NCI-H1694 treated with DMSO at 0.1 percent for 48 hours (cell line): ENCODE results near the gene RGS5.

Experiments
- DNase-seq: peaks from one replicate; lab custom pipeline; 2025; lab: John Stamatoyannopoulos, UW

The RGS5 gene

DNA sequence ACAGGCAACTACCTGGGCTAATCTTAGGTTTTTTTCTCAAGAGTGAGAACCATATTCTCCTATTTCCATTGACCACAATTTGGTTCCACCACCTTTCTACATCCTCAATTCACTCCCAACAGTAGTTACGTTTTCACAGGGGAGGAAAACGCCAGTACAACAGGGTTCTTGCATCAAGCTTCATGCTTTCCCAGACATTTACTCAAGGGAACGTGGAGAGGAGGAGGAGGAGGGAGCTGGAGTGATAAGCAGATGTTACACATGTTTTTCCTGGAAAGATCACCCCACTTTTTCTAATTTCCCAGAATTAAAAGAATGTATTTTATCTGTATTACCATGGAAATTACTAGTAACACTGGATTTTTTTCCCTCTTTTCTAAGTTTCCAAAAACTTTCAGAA lies 58.3 kb downstream of the RGS5 start:
- no peak for DNase-seq

DNA sequence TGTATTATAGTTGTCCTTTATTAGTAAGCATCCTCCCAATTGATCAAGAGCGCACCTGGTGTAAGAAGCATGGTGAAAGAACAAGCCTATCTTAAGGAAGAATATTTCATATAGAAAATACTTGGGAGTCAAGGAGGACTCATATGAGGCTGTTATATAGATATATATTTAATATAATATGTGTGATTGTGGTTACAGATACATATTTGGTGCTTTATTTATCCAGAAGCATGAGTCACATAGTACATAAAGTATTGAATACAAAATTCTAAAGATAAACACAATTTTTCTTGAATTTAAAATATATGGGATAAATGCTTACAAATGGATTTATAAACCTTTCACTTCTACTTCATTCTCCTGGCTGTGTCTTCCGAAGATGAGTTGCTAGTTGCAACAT lies 60.6 kb downstream of the RGS5 start:
- DNase-seq: no peak

DNA sequence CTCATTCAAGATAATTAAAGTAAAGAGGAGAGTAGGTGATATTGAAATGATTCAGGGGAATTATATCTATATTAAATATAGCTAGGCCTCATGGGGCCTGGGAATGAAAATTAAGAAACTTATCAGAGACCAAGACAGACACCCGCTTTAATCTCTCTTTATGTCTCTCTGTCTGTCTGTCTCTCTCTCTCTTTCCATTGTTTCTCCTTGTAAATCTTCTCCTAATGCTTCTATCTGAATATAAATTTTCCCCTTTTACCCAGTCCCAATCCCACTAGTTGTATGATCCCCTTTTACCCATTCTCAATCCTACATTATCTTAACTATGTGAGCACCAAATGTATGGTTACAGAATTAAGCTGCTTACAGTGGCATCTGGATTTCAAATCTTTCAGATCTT lies 61.2 kb downstream of the RGS5 start:
- DNase-seq: no peak

DNA sequence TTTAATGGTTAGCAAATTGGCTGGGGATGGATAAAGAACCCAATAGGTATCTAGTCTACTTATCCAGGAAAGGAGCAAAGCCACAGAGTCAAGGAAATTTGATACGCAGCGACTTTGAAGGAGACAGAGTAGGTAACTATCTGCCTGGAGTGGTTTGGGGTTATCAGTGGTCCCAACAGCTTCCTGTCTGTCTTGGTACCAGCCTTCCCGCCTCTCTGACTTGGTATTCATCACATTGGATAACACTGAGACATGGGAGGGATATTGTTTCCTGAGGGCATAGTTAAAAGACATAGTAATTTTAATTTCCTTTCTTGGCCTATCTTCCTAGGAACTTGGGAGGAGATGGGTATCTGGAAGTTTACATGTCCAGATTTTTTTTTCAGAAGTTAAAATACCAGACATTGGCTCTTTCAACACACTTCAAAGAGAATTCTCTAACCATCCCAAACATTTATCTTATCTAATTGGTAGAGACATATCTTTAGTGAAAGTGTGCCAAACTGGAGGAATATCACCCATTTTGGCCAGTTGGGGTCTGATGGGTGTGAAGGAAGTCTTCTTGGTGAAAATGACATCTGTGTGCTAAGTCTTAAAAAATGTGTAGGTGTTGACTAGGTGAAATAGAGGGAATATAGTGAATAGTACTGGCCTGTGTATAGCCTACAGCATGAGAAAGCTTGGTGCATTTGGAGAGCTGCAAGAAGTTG lies 65.0 kb downstream of the RGS5 start:
- no peak for DNase-seq

DNA sequence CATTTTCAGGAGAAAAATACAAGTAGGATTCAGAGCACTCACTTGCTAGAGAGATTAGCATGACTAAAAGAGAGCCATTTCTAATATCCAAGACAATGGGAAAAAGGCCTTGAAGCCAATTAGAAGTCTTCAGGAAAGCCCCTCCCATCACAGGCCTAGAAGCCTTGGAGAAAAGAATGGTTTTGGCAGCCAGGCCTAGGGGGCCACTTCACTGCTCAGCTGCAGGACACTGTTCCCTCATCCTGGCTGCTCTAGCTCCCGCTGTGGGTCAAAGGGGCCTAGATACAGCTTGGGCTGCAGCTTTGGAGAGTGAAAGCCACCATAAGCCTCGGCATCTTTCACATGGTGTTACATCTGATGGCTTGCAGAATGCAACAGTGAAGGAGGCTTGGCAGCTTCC lies 70.7 kb downstream of the RGS5 start:
- no peak for DNase-seq

DNA sequence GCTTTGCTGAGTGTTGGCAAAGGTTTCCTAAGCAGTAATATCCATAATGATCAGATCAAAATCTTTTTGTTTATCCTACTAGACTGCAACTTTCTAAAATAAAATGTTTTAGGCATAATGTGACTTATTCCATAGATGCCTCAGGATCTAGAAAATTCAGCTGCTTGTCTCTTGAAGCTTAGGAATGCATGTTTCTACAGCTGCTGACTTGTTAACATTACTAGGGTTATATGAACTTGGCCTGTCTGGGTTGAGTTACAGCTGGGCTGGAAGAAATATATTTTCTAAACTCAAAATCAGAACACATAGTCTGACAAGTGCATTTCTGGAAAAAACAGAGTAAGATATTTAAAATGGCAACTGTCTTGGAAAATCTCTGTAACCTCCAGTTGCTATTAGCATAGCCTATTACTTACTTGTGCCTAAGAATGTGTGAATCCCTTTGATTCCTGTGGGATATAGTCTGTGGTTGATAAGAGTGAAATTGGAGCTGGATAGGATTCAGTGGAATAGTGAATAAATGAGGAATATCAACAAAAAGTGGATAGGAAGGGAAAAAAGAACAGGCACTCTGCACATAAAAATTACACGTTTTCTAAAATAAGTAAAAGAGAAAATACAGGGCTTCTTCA lies 72.4 kb downstream of the RGS5 start:
- DNase-seq: no peak

DNA sequence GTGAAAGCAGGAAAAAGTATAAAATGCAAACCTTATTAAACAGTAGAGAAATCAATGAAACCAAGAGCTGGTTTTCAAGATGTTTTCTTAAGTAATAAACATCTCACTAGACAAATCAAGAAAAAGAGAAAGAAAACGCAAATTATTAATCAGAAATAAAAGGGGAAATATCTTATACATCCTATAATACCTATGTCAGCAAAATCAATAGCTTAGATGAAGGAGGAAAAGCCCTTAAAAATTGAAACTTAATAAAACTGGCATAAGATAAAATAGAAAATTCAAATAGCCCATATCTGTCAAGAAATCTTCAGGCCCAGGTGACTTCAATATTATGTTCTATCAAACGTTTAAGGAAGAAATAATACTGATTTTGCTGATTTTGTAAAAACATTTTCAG lies 74.4 kb downstream of the RGS5 start:
- DNase-seq: no peak

DNA sequence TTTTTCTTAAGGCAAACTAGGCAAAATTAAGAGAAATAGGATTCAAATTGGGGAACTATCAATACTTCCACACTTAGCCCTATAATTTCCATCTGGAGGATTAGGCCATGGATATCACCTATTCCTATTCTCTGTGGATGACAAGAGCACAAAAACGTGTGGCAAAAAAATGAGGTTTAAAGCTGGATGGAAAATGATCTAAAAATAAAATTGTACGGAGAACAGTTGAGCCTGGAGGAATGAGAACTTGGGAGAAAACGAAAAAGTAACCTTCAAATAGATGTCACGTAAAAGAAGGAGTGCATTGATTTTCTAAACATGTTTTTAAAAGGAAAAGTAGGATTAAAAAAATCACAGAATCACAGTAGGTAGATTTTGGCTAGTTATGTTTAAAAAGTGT lies 77.9 kb downstream of the RGS5 start:
- no peak for DNase-seq

DNA sequence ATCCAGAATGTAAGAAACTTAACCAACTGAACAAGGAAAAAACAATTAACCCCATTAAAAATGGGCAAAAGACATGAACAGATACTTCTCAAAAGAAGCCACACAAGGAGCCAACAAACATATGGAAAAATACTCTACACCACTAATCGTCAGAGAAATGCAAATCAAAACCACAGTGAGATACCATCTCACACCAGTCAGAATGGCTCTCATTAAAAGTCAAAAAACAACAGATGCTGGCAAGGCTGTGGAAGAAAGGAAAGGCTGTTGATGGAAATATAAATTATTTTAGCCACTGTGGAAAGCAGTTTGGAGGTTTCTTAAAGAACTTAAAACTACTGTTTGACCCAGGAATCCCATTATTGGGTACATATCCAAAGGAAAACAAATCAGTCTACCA lies 82.3 kb downstream of the RGS5 start:
- DNase-seq: no peak

DNA sequence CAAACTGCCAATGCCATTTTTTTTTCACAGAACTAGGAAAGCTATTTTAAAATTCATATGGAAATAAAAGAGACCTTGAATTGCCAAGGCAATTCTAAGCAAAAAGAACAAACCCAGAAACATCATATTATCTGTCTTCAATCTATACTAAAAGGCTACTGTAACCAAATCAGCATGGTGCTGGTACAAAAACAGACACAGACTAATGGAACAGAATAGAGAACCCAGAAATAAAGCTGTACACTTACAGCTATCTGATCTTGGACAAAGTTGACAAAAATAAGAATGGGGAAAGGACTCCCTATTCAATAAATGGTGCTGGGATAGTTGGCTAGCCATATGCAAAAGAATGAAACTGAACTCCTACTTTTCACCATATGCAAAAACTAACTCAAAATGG lies 83.0 kb downstream of the RGS5 start:
- no peak for DNase-seq

DNA sequence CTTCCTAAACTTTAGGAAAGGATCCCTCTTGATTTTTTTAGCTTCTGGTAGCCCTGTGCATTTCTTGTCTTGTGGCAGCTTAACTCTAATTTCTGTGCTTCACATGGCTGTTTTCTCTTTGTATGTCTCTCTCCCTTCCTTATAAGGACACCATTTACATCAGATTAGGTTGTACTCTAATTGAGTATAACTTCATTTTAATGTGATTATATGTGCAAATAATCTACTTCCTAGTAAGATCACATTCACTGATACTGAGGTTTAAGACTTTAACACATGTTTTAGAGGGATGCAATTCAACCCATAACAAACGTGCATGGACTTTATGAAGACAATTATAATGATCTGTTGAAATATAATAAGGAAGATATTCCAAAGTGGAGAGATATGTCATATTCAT lies 86.8 kb downstream of the RGS5 start:
- no peak for DNase-seq

DNA sequence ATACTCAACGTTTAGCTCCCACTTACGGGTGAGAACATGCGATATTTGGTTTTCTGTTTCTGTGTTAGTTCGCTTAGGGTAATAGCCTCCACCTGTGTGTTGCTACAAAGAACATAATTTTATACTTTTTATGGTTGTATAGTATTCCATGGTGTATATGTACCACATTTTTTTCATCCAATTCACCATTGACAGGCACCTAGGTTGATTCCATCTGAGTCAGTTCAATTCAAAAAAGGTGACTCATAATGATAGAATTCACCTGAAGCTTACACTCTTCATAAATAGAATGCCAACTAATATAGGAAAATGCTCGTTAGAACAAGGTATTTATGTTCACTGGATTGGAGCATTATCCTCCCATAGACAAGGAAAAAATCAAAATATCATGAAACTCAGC lies 95.1 kb downstream of the RGS5 start:
- no peak for DNase-seq

DNA sequence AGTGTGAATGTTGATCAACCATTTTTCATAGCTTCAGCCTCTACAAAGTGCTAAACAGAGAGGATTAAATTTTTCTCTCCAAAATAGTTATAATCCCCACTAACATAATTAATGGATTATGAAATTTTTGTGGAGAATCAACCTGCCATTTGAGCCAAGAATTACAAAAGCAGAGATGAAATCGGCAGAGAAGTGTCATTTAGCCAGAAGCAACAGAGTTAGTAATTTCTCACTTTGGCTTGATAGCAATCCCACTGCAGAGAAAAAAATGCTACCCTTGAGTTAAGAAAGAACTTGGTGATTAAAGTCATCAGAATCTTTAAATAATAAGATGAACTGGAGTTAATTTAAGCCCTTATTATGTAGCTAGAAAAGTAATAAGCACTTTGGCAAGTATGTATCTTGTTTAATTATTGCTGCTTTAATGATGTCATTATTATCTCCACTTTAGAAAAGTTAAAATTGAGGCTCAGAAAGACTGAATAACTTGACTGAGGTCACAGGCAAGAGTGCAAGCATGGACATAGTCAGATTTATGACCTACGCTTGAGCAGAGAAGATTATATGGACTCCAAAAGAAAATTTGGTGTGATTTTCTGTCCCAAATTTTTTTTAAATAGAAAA lies 96.2 kb downstream of the RGS5 start:
- no peak for DNase-seq

DNA sequence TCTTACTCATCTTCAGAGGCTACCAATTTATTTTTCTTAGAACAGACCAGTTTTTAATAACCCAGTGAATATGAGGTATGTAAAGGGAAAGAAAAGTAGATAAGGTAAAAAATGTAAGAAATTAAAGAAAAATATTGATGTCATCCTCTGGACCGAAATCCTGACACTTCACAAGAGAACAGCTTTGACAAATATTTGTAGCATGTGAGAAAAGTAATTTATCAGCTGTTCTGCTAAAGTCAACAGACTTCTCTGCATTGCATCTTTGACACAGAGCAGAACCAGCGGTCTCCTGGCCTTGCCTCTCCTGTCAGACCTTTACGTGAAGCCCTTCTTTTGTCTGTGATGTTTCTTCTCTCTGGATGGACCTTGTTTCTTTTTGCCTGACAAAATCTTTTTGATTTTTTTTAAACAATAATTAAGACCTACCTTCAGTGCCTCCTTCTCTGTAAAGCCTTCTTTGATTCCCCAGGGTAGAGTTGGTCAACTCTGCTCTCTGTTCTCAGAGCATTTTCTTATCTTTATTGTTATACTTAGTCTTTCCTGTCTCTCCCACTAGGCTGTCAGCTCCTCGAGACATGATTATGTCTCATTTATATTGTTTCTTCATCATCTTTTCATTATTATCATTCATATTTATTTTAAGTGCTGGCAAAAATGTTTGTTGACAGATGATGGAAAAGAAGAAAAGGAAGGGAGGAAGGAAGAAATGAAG lies 98.2 kb downstream of the RGS5 start:
- no peak for DNase-seq

DNA sequence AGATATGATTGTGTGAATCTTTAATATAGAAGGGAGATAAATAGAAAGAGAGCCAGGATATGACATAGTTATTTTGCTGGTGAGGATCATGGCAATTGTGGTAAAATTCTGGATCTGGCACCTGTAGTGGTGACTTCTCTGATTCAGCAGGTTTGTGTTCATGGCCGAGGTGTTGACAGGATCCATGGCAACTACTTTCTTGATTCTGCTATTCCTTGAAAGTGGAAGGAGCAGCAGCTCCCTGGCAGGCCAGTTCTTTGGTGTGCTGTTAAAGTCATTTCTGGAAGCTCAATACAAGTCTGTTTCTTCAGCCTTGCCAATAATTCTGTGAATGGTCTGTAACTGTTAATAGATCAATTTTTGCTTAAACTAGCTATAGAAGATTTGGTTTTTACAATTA lies 100.1 kb downstream of the RGS5 start:
- no peak for DNase-seq

DNA sequence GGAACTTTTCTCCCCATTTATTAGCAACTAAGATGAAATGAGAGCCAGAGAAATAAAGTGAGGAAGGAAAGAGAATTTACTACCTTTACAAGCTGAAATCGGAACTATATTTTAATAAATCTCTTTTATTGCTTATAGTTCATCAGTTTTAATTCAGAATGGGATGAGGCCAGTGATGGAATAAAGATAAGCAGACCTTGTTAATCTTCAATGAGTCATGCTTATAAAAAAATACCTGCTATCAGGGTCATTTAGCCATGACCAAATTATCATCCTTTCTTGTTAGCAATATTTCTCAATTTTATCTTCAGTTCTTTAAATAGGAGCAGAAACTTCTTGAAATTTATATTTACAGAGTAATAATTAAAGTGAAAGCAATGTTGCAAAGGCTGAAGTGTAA lies 107.5 kb downstream of the RGS5 start:
- no peak for DNase-seq

DNA sequence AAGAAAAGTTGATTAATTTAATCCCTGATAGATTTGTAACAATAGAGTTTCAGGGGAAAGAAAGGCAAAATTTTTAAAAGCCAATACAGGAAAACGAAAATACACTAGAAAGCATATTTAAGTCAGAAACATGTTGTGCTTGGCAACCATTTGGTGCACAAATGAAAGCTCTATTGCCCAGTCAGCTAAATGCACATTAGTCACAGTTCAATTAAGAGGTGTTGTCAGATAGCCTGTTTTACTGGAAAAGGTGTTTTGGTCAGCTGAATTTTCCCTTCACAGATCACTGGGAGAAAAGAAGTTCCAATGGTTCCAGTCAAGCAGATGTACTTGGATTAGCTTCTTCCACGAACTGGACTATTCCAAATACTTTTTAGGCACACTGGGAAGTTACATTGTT lies 108.1 kb downstream of the RGS5 start:
- no peak for DNase-seq

DNA sequence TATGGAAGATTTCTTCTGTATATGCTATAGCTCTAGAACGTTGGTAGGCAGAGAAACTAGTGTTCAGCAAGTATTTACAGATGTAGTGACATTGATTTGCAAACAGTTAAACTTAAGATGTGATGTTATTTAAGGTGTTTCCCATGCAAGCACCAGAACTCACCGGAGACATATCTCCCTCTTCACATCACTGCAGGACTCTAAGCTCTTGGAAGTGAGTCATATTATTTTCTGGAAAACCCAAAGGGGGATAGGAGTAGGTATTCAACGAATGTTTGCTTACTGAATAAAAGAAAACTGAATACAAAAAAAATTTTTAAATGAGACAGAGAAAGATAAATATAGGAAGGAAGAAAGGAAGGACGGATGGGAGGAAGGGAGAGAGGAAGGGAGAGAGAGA lies 108.5 kb downstream of the RGS5 start:
- no peak for DNase-seq

DNA sequence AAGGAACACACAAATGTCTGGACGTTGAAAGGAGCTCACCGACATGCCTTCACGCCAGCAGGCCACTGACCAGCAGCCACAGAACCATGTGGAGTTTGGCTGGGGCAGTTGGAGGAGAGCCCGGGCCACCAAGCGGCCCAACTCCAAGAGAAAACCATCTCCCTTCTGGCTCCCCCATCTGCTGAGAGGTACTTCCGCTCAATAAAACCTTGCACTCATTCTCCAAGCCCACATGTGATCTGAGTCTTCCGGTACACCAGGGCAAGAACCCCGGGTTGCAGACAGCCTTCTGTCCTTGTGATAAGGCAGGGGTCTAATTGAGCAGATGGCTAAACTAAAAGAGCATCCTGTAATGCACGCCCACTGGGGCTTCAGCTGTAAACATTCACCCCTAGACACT lies 109.1 kb downstream of the RGS5 start:
- DNase-seq: no peak

DNA sequence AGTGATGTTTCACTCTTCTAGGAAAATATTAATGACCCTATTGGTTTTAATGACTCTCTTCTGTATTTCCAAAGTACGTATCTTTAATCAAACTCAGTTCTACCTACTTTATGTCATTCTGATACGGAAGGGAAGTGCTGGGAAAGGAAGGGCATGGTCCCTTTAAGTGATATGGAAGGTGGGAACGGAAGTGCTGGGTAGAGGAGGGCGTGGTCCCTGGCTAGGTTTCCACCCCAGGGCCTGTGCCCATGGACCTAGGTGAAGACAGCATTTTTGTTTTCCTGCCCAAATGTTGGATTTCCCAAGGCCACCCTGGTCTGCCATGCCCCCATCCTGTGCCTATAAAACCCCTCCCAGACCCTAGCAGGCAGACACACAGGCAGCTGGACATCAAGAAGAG lies 109.5 kb downstream of the RGS5 start:
- DNase-seq: no peak
